Measurements from ENCODE around the gene B4GALT6. TPM values are rescaled to one million over a fixed set of nuclear protein-coding genes. Genes with fewer than 3 reads are reported as not detected.

The B4GALT6 gene
- total and polyA plus RNA-seq, 10 of the 15 experiments (the other 5 are each of a cell fraction or from before 2014, with no cell fraction given) = 11.9 to 47.4 (median 18.0) TPM

- TF ChIP-seq NR2C1 (IDR thresholded peaks at IDR 0.05) = no peak
- TF ChIP-seq JUNB (IDR thresholded peaks at IDR 0.05) = no peak
- no peak for TF ChIP-seq SMC3 (IDR thresholded peaks at IDR 0.05; ENCODE audit: borderline replicate concordance, low read length)
- no peak for TF ChIP-seq RBBP5 (conservative IDR thresholded peaks at IDR 0.05)
- TF ChIP-seq, protein P1, sequence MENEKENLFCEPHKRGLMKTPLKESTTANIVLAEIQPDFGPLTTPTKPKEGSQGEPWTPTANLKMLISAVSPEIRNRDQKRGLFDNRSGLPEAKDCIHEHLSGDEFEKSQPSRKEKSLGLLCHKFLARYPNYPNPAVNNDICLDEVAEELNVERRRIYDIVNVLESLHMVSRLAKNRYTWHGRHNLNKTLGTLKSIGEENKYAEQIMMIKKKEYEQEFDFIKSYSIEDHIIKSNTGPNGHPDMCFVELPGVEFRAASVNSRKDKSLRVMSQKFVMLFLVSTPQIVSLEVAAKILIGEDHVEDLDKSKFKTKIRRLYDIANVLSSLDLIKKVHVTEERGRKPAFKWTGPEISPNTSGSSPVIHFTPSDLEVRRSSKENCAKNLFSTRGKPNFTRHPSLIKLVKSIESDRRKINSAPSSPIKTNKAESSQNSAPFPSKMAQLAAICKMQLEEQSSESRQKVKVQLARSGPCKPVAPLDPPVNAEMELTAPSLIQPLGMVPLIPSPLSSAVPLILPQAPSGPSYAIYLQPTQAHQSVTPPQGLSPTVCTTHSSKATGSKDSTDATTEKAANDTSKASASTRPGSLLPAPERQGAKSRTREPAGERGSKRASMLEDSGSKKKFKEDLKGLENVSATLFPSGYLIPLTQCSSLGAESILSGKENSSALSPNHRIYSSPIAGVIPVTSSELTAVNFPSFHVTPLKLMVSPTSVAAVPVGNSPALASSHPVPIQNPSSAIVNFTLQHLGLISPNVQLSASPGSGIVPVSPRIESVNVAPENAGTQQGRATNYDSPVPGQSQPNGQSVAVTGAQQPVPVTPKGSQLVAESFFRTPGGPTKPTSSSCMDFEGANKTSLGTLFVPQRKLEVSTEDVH (IDR thresholded peaks at IDR 0.05; ENCODE audit: low read depth, partially characterized antibody) = no peak
- TF ChIP-seq USF2 (IDR thresholded peaks at IDR 0.05; ENCODE audit: borderline replicate concordance, low read depth, low read length) = no peak
These were observed 70.3 kb downstream of the B4GALT6 start (continued) for GRCh38 chr18:31614044-31614443.

- TF ChIP-seq FOXM1 (IDR thresholded peaks at IDR 0.05; ENCODE audit: low read depth, low read length) = no peak
- no peak for TF ChIP-seq JUND (IDR thresholded peaks at IDR 0.05; ENCODE audit: low read depth, low read length)
- TF ChIP-seq LARP7 (IDR thresholded peaks at IDR 0.05) = no peak
- TF ChIP-seq STAT1 (conservative IDR thresholded peaks at IDR 0.05) = no peak
- ATAC-seq (no peak), DNase-seq (ENCODE audit: low read depth, low spot score) (no peak), FAIRE-seq (no peak)
- in situ Hi-C loops (cut with MboI) (no loop called here), intact Hi-C loops (cut with micrococcal nuclease; ENCODE audit: unreplicated experiment) (loop anchor here (5.0 kb wide), 1 partner anchor 110 kb away; no protein-coding TSS in a partner anchor)
- Histone ChIP-seq H3K27ac (ENCODE audit: control insufficient read depth, insufficient read depth) (no peak overlapping the region), H4K20me1 (ENCODE audit: control insufficient read depth, insufficient read depth) (no peaks in the 10 kb centered on the region), H2AFZ (ENCODE audit: control insufficient read depth, low read depth, low read length) (no peak overlapping the region), H3K36me3 (ENCODE audit: control insufficient read depth in 2 of 2, insufficient read depth in 2 of 2, low read length in 1 of 2) (no peaks in the 10 kb centered on the region), H3K4me2 (ENCODE audit: control insufficient read depth, insufficient read depth) (no peak overlapping the region), H3K4me3 (no peak overlapping the region), H3K79me2 (ENCODE audit: control insufficient read depth, insufficient read depth, low read length) (no peaks in the 10 kb centered on the region), H3K4me1 (ENCODE audit: control insufficient read depth, insufficient read depth, low read length) (peaks cover 5% of the 10 kb centered on the region), H3K9me3 (replicated peaks; ENCODE audit: control insufficient read depth, insufficient read depth, low read length) (no peaks in the 10 kb centered on the region), H3K9ac (ENCODE audit: control insufficient read depth, insufficient read depth, low read length) (no peak overlapping the region), H3K27me3 (replicated peaks in 1 of 2; ENCODE audit: control insufficient read depth in 2 of 2, insufficient read depth in 2 of 2, low read length in 1 of 2) (no peaks in the 10 kb centered on the region)
- ChIA-PET RAD21 (ENCODE audit: unreplicated experiment) (no interaction called here), SMC1A (ENCODE audit: uncharacterized antibody, unreplicated experiment) (interaction anchor here (0.9 to 1.5 kb wide), 4 partner anchors 10 to 113 kb away, joined by 3 to 4 read pairs (median 3); no protein-coding TSS in a partner anchor), CTCF (interaction anchor here (1.7 to 4.3 kb wide), 3 partner anchors 56 to 111 kb away, joined by 3 to 29 read pairs (median 6); no protein-coding TSS in a partner anchor), POLR2A (no interaction called here)
- BruUV-seq (replicated peaks) = no TSS peak
- 29% methylated on average over 6 of the region's 6 CpGs for WGBS (ENCODE audit: insufficient coverage, insufficient replicate concordance, low lambda C conversion rate, missing lambda C conversion rate)
These were observed 72.3 kb downstream of the B4GALT6 start for GRCh38 chr18:31612124-31612523.
